HPDE6-E6E7 (cell line): ENCODE measurements around the gene CAMTA1.

Source experiments
- DNase-seq: peaks from one replicate; pipeline ENCODE4 v3.0.0; 2011; ENCODE audit warnings: missing footprints; ENCODE audit errors: extremely low spot score

Gene CAMTA1

GRCh38 chr1:7529917-7530316 lies 744.7 kb downstream of the CAMTA1 start:
- no peak for DNase-seq

DNA sequence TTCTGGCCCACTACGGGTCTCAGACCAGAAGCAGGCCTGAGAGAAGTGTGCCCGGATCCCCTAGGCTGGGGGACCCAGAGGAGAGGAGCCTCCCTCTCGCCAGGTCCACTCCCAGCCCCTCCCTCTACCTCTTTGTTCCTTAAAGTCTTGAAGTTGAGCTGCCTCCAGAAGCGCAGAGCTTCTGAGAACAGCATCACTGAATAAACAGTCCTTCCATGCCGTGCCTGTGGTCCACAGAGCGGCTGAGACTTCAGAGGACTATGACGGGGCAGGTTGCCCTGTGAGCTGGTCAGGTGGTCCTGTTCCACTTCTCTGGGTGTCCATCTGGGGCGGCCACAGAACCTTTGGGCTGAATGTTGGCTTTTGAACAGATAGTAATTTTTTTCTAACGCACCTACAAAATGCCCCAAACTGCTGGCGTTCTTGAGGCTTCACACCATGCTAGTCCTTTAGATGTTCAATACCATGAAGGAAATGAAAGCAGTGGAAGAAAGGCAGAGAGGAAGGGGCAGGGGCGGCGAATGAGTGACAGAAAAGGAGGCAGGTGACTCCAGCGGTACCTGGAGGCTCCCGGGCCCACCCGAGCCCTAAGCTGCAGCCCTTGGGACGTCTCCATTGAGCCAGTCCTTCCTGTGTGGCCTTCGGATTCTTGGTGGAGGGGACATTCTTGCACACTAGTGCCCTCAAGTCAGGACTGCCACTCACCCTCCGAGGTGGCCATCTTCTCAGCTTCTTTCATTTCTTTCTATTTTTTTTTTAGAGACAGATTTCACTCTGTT lies 746.5 kb downstream of the CAMTA1 start:
- DNase-seq, result no peak

DNA sequence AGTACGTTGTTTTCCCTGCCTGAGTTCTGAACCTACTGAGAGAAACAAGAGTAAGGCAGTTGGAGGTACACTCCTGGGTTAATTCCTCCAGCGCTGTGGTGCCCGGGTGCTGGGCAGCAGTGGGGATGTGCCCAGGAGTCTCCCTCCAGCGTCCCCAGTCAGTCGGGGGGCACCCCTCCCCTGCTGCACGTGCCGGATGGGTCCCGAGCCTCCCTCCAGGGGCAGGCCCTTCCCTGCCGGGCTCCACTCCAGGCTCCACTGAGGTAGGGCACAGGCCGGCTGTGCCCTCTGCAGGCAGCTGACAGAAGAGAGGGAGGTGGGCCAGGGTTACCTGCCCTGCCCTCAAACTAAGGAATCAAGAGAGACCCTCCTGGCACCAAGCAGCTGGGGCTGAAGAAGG lies 747.8 kb downstream of the CAMTA1 start:
- no peak for DNase-seq

DNA sequence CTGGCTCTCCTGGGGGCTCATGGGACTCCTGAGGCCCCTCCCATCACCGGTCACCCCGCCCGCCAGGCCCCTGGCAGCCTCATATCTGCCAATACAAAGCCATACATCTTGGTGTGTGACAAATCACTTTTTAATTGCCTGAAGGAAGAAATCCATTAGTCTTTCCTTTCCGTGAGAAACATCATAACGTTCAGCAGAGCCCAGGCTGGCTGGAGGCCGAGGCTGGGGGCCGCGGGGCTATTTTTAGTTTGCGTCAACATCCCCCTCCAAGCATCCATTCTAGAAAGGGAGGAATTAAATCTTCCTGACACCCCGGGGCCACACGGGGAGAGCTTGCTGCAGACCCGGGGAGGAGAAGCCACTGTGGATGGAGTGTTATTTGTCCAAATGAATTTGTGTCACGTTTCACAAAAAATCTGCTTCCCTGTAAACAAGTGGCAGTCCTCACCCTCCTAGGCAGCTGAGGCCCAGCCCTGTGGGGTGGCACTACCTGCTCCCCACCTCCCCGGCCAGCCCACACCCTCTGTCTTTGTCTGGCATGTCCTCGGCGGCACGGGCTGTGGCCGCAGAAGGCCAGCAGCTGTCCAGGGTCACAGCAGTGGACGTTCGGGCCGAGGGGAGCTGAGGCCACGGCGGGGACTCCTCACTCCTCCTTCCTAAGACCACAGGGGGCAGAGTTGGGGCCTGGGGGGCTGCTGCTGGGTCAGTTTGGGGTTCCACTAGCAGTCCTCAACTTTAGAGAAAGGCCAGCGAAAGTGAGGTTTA lies 749.0 kb downstream of the CAMTA1 start:
- DNase-seq, result no peak

DNA sequence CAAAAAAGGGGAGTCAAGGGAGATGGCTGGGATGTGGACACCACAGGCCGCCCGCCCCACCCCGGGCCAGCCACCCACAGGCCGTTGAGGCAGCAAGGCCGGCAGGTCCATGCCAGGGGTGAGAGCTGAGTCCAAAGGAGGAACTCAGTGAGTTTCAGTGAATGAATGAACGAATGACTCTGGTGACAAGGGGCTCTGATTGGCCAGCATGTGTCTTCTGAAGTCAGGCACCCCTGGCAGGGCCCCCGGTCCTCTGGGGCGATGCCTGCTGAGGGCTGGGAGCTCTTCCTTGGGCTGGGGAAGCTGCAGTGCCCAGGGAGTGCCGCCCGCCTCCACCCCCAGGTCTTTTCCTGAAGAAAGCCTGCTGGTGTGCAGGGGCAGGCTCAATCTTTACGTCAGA lies 749.8 kb downstream of the CAMTA1 start:
- DNase-seq, result no peak

DNA sequence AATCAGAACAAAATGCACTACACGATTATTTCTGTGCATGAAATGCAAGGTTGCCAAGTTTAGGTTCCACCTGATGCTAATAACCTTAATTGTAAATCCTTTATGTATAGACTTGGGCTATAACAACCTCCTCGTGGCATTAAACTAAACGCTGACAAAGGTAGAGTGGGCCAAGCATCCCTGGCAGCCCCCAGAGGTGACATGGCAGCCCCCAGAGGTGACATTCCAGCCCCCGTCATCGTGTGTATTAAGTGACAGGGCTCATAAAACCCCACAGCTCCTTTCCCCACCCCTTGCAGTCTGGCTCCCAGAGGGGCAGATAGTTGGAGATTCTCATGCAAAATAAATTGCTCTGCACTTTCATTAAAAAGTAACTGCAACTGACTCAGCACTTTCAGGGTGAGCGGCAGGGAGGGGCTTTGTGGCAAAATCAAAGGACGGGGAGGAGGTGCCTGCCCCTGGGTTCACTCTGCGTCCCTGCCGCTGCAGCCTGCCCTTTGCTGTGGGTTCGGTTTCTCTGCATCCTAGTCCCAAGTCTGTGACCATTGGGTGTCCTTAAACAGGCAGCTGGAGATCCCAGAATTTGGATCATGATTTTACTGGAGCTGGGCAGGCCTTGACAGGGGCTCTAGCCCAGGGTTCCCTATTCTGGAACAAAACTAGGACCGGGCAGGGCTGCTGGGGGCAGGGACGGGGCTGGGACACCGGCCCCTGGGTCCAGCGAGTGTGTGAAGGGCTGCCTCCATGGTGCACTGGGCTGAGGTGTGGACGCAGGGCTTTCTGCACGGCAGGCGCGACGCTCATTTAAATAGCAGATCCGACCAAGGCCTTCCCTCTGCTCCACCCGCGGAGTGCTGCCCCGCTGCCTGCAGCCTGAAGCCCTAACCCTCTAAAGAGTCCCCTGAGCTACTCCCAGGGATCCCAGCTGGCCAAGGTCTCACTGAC lies 751.0 kb downstream of the CAMTA1 start:
- DNase-seq, result no peak

DNA sequence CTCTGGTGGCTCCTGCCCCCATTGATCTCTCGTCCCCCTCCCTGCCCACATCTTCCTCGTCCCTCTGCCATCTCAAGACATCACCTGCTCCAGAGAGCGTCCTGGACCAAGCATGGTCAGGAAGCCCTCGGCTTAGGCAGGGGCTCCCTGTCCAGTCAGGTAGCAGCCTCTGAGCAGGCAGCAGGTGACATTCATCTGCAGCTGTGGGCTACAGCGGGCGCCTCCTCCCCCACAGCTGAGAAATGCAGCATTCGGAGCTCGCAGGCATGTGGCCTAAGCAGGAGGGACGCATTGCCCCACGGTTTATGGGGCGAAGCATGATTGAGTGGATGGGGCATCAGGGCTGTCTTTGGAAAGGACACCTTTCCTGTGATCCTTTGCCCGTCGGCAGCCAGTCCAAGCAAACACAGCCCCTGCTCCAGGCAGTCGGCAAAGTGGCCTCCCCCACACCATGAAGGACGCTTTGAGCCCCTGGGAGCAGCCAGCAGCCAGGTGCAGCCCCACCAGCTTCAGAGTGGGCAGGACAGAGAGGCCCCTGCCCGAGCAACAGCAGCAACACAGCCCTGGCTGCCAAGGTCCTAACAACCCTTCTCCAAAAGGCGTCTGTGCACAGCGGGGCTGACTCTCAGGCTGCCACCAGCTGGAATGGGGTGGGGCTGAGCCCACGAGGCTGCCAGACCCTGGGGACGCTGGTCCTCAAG lies 751.8 kb downstream of the CAMTA1 start:
- no peak for DNase-seq

DNA sequence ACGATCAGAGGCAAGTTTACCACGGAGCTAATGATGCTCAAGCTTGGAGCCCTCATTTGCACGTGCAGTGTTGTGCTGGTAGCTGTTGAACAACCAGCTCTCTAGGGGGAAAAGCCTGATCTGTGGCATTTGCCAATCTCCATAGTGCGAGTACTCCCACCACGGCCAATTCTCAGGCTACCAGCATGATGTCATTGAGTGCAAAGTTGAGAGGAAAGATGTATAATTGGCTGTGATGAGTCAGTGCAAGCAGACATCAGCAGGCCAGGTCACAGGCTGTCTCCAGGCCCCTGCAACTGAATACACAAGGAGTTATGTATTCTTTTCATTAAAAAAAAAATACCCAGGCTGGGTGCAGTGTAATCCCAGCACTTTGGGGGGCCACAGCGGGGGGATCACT lies 752.8 kb downstream of the CAMTA1 start:
- DNase-seq, result no peak

- no peak for DNase-seq
Observed at GRCh38 chr1:7538849-7539768, 753.9 kb downstream of the CAMTA1 start.

- DNase-seq, result peak; percentile 78
Observed at GRCh38 chr1:7539769-7540175, 754.5 kb downstream of the CAMTA1 start.

DNA sequence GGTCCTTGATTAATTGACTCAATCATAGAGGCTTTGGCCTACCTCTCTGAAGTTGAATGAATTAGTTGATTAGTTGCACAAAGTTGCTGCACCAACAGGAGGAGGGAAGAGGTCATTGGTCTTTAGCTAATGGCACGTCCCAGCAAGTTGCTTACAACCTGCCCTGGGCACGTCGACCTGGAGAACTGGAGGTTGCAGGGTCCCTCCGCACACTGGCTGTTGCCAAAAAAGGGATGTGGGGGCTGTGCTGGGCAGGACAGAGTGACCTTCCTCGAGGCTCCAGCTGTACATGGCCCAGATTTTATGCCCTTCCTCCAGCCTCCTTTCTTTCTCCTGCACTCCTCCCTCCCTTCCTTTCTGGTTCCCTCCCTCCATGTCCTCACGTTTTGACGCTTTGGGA lies 755.6 kb downstream of the CAMTA1 start:
- DNase-seq, result no peak

- DNase-seq, result no peak
Observed at GRCh38 chr1:7541629-7542028, 756.4 kb downstream of the CAMTA1 start.

DNA sequence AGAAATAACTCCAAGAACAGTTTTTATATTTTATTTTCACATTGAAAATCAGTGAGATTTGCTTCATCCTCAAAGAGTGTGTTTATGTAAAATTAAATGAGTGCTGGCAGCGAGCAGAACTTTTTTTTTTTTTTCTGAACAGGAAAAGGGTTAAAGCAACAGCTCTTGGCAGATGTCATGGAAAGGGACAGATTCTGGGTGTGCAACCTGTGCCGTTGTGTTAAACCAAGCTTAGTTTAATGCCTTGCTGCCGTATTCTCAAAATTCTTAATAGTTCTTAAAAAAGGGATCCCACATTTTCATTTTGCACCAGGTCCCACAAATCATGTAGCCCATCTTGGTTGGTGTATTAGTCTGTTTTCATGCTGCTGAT lies 758.5 kb downstream of the CAMTA1 start:
- DNase-seq, result no peak

DNA sequence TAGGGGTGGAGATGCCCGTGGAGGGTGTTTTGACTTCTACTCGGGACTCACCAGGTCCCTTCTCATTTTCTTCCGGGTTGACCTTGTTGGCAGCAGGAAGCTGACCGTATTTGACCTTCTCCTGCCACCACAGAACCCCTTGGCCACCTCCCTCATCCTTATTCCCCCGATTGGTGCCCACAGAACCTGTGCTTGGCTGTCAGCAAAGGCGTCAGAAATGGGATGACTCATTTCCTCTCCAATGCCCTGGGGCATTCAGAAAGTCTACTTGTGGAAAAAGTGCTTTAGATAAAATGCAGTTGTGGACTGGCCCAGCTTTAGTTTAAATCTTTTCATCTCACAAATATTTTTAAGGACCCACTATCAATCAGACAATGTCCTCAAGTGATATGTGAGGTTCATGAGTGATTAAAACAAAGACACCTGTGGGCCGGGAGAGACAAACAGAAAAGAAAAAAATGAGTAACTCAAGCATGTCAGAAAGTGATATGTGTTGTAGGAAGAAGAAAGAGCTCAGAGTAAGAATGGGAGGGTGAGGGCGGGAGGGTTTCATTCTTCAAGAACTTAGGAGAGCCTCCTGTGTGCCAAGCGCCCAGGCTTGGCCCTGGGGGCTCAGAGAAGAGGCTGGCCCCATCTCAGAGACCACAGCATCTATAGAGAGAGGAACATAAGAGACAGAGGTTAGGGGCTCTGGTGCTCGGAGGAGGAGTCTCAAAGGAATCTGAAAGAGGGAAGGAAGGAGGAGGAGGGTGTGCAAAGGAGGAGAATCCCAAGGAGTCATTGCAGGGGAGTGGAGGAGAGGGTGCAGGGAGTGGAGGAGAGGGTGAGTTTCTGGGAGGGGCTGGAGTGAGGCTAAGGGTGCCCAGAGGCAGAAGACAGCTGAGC lies 764.3 kb downstream of the CAMTA1 start:
- DNase-seq, result peak; percentile 88

DNA sequence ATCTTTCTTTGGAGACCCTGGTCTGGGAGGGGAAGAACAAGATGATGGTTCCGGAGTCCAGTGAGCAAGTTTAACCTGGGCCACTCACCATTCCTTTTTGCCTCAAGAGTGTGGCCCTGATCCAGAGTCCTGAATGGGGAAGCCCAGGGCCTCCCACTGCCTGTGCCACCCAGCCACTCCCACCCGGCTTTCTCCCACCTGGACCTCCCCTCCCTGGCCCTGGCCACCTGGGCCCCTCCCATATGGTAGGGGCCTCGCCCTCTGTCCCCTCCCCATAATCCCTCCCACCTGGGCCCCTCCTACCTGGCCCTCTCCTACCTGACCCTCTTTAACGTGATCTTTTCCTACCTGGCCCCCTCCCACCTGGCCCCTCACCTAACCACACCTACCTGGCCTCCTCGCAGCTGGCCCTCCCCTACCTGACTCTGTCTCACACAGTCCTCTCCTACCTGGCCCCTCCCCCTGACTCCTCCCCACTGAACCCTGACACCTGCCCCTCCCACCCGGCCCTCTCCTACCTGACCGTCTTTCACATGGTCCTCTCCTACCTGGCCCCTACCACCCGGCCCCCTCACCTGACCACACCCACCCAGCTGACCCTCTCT lies 765.1 kb downstream of the CAMTA1 start:
- no peak for DNase-seq

DNA sequence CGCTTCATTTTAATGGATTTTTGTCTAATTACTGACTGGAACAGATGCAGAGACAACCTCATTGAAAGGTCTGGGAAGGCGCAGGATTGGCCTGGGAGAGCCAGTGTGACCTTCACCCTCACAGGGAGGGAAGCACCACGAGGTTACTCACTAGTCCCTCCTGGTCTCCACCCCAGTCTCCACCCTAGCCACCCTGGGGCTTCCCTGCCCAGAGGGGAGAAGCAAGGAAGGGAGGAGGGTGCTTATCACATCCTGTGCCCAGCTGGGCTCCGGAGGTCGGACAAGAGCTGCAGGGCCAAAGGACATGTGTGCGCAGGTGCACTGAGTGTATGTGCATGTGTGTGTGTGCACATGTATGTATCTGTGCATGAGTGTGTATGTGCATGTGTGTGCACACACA lies 765.7 kb downstream of the CAMTA1 start:
- DNase-seq, result no peak

- DNase-seq, result no peak
Observed at GRCh38 chr1:7551442-7551841, 766.2 kb downstream of the CAMTA1 start.

DNA sequence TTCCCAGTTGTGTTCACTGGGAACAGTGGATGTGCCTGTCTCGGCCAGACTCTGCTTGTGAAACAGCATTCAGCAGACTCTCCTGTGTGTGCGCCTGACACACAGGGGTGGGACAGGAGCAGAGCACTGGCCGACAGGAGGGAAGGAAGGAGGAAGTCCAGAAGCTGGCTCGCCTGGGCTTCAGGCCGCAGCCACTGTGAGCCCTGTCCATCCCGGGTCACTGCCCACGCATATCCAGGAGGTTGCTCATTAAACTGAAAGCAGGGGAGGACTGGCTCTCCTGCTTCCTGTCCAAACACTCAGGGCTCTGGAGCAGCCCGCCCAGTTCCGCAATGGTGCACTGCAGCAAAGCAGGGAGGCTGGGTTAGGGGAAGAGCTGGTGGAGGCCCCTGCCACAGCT lies 767.1 kb downstream of the CAMTA1 start:
- no peak for DNase-seq

DNA sequence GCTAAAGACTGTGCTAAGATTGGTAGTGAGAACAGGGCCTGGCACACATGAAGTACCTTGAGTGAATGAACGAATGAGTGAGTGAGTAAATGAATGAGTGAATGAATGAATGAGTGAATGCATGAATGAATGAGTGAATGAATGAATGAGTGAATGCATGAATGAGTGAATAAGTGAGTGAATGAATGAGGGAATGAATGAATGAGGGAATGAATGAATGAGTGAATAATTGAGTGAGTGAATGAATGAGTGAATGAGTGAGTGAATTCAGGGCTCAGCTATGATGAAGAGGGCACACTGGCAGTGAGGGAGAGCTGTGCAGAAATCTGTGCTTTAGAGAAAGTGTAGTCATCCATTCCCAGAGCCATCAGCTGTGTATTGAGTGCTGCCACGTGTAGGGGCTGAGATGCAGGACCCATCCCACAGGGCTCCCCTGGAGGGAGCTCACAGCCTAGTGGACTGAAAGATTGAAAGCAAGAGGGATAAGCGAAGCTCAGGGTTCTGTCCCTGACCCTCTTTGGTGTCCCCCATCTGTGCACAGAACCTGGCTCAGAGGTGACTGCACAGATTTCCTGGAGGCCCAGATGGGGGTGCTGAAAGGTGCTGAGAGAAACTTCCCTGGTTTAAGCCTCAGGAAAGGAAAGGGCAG lies 767.9 kb downstream of the CAMTA1 start:
- no peak for DNase-seq
